NT2/D1 (cell line): ENCODE measurements around the gene NCOA3.

Experiments used
- DNase-seq: peaks from one replicate; pipeline ENCODE4 v3.0.0-alpha.2; 2011; ENCODE audit warnings: low read depth, low spot score
- H3K27me3 ChIP-seq: 2 replicates; pipeline ENCODE4 v1.6.0; 2011; ENCODE audit warnings: mild to moderate bottlenecking; ENCODE audit not compliant: insufficient read length, insufficient read depth
- H3K36me3 ChIP-seq: 2 replicates; pipeline ENCODE4 v1.6.1; 2011; ENCODE audit warnings: mild to moderate bottlenecking, low read length, mixed read lengths; ENCODE audit not compliant: insufficient read depth, insufficient read length
- H3K4me1 ChIP-seq: 2 replicates; pipeline ENCODE4 v1.5.1; 2011; ENCODE audit not compliant: insufficient read depth, insufficient read length
- H3K4me3 ChIP-seq: 2 replicates; pipeline ENCODE4 v1.5.1; 2011; ENCODE audit warnings: low read depth; ENCODE audit not compliant: insufficient read length
- H3K9ac ChIP-seq: 2 replicates; pipeline ENCODE4 v1.6.0; 2011; ENCODE audit warnings: low read depth; ENCODE audit not compliant: insufficient read length
- H3K9me3 ChIP-seq: 2 replicates; pipeline ENCODE4 v1.5.1; 2011; ENCODE audit warnings: mild to moderate bottlenecking, low read length; ENCODE audit not compliant: insufficient read depth
- SUZ12 ChIP-seq: IDR thresholded peaks from 2 replicates; pipeline ENCODE4 v1.6.1; 2011; ENCODE audit not compliant: insufficient read length, insufficient read depth; ENCODE audit errors: extremely low read depth
- YY1 ChIP-seq: IDR thresholded peaks from 2 replicates; pipeline ENCODE4 v1.6.1; 2011; ENCODE audit not compliant: insufficient read length, insufficient read depth
- ZNF274 ChIP-seq: IDR thresholded peaks from 2 replicates; pipeline ENCODE4 v1.6.1; 2011; ENCODE audit warnings: mild to moderate bottlenecking, low read depth, low read length

The NCOA3 gene

DNA sequence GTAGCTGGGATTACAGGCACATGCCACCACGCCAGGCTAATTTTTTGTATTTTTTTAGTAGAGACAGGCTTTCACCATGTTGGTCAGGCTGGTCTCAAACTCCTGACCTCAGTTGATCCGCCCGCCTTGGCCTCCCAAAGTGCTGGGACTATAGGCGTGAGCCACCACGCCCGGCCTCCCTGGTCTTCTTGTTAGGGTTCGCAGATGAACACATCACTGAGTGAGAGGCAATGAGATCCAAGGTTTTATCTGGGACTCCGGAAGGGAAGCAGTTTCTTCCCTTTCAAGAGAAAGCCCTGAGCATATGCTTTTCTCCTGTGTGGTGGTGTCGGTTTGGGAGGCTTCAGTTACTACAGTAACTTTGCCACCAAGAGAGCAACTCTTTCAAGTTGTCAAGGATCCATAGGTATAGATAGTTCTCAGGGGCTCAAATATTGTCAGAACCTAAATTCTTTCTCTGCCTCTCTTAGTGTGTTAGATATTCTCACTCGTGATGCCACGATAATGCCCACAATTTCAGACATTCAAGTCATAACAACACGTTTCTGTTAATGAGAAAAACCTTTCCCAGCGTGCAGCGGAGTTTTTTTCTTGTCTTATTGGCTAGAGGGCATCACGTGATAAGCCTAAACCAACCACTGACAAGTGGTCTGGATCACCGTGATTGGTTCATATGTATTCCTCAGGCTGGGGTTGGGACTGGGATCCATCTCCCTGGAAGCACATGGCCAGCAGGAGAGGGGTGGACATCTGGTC, 36.2 kb upstream of the NCOA3 start:
- no peaks in the 10 kb centered on the region for H3K36me3 ChIP-seq
- no peak overlapping the region for H3K9ac ChIP-seq
- no peaks in the 10 kb centered on the region for H3K9me3 ChIP-seq
- TF ChIP-seq ZNF274 (no peak), SUZ12 (no peak), YY1 (no peak)
- no peaks in the 10 kb centered on the region for H3K27me3 ChIP-seq
- no peak for DNase-seq
- H3K4me3 ChIP-seq = no peak overlapping the region
- H3K4me1 ChIP-seq = no peaks in the 10 kb centered on the region

DNA sequence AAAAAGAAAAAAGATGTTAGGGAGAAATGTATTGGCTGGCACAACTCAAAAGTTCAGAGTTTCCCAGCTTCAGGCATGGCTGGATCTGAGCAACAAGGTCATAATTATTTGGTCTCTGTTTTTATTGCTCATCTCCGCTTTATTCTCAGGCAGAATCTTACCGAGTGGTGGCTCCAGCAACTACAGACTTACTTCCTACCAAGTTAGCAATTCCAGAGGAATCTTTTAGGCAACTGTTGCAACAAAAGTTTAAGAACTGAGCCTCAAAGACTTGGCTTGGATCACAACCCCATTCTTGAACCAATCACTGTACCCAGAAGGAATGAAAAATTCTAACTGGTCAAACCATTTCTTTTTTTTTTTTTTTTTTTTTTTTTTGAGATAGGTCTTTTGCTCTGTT, 35.5 kb upstream of the NCOA3 start:
- H3K4me3 ChIP-seq = no peak overlapping the region
- DNase-seq = no peak
- H3K9me3 ChIP-seq = no peaks in the 10 kb centered on the region
- no peaks in the 10 kb centered on the region for H3K36me3 ChIP-seq
- H3K9ac ChIP-seq = no peak overlapping the region
- no peaks in the 10 kb centered on the region for H3K4me1 ChIP-seq
- H3K27me3 ChIP-seq = no peaks in the 10 kb centered on the region
- TF ChIP-seq SUZ12 (no peak), YY1 (no peak), ZNF274 (no peak)

DNA sequence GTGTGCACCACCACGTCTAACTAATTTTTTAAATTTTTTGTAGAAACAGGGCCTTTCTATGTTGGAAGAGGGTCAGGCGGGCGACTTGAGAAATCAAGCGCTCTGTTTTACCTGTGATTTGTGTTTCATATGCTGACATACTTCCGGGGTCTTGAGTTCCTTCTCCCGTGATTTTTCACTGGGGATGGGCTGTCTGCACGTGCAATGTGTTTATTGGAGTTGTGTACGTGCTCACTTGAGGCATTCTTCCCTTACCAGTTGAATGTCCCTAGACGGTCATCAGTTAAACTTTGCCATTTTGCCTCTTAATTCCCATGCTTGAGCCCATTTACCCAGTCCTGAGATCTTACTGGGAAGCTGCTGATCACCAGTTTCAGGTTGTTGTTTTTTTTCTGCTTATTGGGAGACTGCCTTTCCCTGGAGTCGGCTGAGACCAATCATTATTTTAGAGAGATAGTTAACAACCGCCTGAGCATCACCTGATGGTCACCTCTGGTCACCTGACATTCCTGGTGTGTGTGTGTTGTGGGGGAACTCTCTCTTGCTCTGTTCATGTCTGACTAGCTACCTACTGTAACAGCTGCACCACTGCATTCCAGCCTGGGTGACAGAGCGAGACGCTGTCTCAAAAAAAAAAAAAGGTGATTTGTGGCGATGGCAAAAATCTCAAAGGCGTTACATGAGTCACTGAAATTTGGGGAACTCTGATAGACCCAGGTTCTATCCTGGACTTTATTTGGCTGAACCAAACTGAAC, 34.8 kb upstream of the NCOA3 start:
- no peak for DNase-seq
- H3K9me3 ChIP-seq = no peaks in the 10 kb centered on the region
- H3K4me3 ChIP-seq = no peak overlapping the region
- no peaks in the 10 kb centered on the region for H3K4me1 ChIP-seq
- H3K36me3 ChIP-seq = no peaks in the 10 kb centered on the region
- no peaks in the 10 kb centered on the region for H3K27me3 ChIP-seq
- no peak for TF ChIP-seq YY1
- TF ChIP-seq ZNF274 = no peak
- TF ChIP-seq SUZ12 = no peak
- H3K9ac ChIP-seq = no peak overlapping the region

DNA sequence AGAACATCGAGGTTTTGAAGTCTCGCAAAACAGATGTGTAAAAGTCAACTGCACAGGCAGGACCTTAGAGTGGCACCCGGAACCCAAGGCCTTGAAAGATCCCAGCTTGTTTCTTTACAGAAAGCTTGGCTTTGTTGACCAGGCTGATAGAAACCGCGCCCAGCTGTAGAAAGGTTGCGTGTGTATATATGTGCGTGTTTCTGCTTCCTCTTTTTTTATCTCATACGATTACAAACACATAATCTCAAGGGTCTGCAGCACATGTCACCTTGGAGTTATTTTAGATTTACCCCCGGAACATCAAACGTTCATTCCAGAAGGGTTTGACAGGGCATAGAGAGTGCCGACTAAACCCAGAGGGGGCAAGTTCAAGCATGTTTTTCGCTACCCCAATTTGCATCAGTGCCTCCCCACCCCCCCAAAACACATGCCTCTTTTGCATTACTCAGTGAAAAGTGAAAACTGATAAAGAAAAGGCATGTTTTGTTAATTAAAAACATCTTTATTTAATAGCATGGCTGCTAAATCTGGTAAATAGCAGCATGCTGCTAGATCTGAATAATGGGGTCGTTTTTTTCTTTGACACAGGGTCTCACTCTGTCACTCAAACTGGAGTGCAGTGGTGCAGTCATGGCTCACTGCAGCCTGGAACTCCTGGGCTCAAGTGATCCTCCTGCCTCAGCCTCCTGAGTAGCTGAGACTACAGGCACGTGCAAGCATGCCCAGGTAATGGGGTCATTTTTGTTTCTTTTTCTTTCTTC, 33.2 kb upstream of the NCOA3 start:
- no peaks in the 10 kb centered on the region for H3K27me3 ChIP-seq
- TF ChIP-seq SUZ12 (no peak), ZNF274 (no peak), YY1 (no peak)
- DNase-seq = no peak
- no peak overlapping the region for H3K4me3 ChIP-seq
- H3K9ac ChIP-seq = no peak overlapping the region
- no peaks in the 10 kb centered on the region for H3K4me1 ChIP-seq
- H3K36me3 ChIP-seq = no peaks in the 10 kb centered on the region
- no peaks in the 10 kb centered on the region for H3K9me3 ChIP-seq

DNA sequence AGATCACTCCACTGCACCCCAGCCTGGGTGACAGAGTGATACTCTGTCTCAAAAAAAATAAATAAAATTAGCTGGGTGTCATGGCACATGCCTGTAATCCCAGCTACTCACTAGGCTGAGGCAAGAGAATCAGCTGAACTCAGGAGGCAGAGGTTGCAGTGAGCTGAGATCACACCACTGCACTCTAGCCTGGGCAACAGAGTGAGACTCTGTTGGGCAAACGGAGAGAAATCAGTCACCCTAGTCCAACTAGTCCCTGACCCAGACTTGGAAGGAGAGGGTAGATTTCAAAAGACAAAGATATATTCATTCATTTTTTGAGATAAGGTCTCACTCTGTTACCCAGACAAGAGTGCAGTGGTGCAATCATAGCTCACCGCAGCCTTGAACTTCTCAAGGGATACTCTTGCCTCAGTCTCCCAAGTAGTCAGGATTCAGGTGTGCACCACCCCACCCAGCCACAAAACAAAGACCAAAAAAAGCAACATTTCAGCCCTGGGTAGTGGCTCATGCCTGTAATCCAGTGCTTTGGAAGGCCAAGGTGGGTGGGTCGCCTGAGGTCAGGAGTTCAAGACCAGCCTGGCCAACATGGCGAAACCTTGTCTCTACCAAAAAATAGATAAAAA, 26.2 kb upstream of the NCOA3 start:
- H3K9ac ChIP-seq = no peak overlapping the region
- no peak overlapping the region for H3K4me3 ChIP-seq
- TF ChIP-seq SUZ12 = no peak
- TF ChIP-seq YY1 = no peak
- H3K36me3 ChIP-seq = no peaks in the 10 kb centered on the region
- H3K27me3 ChIP-seq = no peaks in the 10 kb centered on the region
- no peak for DNase-seq
- H3K9me3 ChIP-seq = no peaks in the 10 kb centered on the region
- peaks cover 3% of the 10 kb centered on the region for H3K4me1 ChIP-seq

DNA sequence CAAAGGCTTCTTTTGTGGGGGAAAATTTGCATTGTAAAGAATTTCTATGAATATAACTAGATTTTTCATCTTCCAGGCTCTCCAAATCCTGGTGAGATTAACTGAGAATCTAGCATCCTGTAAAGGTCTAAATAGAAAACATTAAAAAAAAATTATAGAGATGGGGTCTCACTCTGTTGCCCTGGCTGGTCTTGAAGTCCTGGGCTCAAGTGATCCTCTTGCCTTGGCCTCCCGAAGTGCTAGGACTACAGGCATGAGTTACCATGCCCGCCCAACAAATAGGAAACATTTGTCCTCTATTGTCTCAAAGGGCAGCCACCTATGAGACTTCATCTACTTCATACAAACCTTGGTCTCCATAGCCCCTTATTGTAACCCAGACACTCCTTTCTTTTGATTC, 25.2 kb upstream of the NCOA3 start:
- TF ChIP-seq SUZ12 (no peak), YY1 (no peak), ZNF274 (no peak)
- Histone ChIP-seq H3K9ac (no peak overlapping the region), H3K27me3 (no peaks in the 10 kb centered on the region), H3K36me3 (no peaks in the 10 kb centered on the region), H3K4me3 (no peak overlapping the region), H3K9me3 (no peaks in the 10 kb centered on the region), H3K4me1 (peaks cover 3% of the 10 kb centered on the region)
- no peak for DNase-seq
